Stimulated activated CD4-positive, alpha-beta T cell treated with anti-CD3 and anti-CD28 coated beads, Interleukin-1b, Interleukin-23, amount 100 ng/mL, for 4 hours (primary cell): Measurements from ENCODE around the gene NFATC1.

Experiments
- DNase-seq, 2 donors: peaks; one replicate each; pipeline ENCODE4 v3.0.0-alpha.2; 2020; ENCODE audit warnings: low read depth in 2 of 2

Gene NFATC1

GRCh38 chr18:79537758-79538157, 142.0 kb downstream of the NFATC1 start:
- no peak for DNase-seq

GRCh38 chr18:79538635-79539034, 142.9 kb downstream of the NFATC1 start:
- no peak for DNase-seq

DNA sequence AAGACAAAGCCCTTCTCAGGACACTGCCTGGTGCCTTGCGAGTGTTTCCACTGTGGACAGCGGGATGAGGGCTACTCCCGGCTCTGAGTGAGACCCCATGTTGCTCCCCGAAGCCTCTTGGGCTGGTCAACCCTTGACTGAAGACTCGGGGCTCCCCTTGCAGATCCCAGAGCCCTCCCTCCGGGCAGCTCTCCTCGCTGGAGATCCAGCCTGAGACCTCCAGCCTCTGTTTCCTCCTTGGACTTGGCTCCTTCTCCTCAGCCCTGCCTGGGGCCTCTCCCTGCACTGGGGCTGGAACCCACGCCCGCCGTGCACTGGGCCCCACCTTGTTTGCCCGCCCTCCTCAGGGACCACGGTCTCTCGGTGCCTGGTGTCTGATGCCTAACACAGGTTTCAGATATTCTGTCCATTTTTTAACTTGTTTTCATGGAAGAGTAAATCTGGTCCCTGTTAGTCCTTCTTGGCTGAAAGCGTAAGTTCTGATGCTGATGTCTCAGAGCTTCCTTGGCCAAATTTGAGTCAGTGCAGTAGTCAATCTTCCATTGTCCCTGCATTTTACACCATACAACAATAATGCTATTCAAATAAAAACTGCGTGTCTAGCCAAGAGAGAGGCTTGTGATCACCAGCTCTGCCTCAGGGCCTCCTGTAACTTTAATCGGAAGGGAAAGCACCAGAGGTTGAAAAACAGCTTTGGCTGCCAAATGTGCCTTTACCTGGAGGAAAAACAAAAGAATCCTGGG, 144.6 kb downstream of the NFATC1 start:
- no peak for DNase-seq

- no peak for DNase-seq
Measured at GRCh38 chr18:79540904-79541282, 145.2 kb downstream of the NFATC1 start.

DNA sequence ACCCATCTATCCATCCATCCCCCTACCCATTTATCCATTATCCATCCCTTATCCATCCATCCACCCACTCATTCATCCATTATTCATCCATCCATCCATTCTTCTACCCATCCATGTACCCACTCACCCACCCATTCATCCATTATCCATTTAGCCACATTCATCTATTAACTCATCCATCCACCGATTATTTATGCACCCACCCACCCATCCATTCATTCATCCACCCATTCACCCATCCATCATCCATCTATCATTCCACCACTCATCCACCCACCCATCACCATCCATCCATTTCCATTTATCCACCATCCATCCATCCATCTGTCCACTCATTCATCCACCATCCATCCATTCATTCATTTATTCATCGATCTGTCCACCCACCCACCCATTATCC, 146.5 kb downstream of the NFATC1 start:
- no peak for DNase-seq

DNA sequence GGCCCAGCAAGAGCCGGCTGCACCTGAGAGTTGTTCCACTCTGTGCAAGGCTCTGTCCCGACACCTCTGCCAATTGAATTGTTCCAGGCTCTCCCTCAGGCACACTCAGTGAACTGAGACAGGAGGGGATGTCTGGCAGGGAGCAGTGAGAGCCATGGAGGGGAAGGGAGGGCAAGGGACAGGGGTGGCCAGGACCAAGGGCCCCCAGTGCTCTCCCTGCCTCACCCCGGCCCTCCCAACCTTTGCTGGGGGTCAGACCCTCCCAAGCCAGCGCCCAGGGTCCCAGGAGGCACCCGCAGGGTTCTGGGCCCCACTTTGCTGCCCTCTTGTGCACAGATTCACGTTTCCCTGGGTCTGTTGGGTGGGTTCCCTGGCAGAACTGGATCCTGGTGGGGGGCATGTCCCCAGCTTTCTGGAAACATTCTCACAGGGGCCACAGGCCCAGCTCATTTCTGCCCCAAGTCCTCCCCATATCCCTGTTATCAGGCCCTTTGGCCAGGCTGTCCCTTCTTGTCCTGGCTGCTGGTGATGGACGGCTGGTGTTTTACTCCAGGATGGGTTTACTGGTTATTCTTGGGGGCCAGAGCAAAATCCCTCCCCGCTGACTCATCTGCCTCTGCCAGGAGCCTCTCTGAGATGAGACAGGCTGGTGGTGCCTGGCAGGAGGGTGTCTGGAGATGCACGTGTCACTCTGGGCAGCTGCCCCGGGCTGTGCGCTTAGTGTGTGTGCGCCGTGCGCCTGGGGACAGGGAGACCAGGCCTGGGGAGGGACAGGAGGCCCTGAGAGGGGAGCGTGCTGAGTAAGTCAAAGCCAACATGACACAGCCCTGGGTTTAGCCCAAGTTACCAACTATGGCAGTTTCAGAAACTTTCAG, 147.4 kb downstream of the NFATC1 start:
- no peak for DNase-seq

DNA sequence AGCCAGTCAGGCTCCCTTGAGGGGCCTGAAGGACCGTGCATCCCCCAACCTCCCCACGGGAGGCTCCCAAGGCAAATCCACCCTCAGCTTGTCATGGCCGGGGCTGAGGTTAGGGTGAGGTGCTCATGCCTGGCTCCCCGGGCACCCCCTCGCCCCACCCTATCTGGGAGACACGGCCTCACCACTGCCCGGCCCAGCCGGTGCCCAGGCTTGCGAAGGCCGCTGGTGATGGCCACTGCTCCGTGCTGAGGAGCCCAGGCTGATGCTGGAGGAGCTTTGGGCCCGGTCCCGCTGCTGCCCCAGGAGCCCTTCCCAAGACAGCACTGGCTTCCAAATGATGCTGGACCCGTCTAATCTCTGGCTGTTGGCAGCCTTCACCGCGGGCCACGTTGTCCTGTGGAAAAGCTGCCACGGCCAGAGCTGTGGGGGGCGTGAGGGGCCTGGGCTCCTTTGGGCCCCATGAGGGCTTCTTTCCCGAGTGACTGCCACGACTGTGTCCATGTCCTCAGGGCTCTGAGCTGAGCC, 148.2 kb downstream of the NFATC1 start:
- no peak for DNase-seq

- DNase-seq: no peak
Measured at GRCh38 chr18:79544386-79544963, 148.7 kb downstream of the NFATC1 start.

DNA sequence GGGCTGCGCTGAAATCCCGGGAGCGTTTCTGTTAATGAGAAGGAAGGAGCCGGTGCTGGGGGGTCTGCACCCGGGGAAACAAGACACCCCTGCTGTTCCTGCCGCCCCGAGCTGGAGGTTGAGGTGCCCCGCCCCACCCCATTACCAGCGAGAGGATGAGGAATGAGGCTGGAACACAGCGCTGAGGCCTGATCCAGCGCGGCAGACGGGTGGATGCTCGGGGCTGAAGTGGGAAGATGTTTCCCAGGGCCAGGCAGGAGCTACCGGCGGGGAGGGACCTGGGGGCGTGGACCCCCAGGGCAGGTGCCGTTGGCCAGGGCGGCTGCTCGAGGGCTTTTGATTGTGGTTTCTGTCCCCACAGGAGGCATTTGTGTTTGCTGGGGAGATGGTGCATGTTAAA, 149.5 kb downstream of the NFATC1 start:
- no peak for DNase-seq

DNA sequence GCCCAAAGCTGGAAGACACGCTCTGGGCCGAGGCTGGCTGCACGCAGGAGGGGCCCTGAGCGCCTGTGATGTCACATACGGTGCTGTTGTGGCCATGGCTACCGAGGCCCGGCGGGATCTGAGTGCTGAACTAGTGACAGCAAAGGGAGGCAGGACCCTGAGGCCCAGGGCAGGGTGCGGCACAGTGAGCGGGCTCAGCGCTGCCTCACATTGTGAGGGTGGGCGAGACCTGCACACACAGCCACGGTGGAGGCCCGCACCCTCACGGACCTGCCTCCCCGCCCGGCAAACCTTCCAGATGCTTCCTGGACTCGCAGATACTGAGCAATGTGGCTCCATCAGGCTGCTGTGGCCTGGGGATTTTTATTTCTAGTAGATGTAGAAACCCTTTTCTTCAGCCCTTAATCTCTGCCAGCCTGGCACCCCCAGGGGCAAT, 150.0 kb downstream of the NFATC1 start:
- no peak for DNase-seq

DNA sequence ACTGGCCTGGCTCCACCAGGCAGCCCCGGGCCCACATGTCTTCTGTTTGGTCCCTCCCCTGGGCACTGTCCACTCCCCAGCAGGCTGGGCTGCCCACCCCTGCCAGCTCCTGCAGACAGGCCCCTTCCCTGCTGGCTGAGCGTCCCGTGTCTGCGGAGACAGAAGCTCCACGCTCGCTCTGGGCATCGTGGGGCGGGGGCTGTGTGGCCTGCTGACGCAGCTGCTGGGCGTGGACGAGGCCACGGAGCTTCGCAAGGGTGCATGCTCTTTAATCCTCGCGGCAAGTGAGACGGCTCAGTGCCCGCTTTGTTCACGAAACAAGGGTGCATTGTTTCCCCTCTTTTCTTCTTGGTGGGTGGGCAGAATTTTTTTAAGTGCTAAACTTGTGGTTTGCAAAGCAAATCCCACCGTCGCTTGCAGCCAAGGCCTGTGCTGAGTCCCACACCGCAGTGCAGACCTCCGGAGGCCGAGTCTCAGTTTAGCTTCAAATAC, 151.1 kb downstream of the NFATC1 start:
- no peak for DNase-seq

GRCh38 chr18:79547413-79548076, 151.8 kb downstream of the NFATC1 start:
- no peak for DNase-seq

DNA sequence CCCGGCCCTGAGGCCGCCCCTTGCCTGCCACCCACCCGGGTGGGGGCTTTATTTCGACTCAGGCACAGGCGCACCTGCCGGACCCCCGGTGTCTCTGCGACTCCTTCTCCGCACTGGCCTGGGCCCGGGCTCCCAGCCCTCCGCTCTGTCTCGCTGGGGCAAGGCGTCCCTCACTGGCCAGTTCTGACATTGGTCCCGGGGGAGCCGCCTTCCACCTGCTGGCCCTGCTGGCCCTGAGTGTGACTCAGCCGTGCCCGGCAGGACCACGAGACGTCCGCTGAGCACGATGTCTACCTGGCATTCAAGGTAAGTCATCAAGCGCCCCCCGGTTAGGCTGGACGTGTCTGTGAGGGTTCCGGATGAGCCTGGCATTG, 152.3 kb downstream of the NFATC1 start:
- DNase-seq: no peak

DNA sequence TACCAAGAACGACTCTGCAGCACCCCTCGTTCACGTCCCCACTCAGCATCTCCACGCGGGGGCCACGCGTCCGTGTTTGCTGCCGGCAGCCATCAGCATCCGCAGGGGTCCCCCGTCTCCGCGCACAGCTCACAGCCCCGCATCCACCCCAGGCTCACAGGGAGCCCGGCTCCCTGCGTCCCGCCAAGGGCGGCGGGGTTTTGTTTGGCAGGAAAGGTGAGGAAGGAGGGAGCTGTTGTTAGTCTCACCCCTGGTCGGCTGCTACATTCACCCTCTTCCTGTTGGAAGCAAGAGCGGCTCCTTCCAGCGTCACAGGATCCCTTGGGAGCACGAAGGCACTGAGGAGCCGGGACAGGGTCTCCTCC, 152.9 kb downstream of the NFATC1 start:
- DNase-seq: no peak

DNA sequence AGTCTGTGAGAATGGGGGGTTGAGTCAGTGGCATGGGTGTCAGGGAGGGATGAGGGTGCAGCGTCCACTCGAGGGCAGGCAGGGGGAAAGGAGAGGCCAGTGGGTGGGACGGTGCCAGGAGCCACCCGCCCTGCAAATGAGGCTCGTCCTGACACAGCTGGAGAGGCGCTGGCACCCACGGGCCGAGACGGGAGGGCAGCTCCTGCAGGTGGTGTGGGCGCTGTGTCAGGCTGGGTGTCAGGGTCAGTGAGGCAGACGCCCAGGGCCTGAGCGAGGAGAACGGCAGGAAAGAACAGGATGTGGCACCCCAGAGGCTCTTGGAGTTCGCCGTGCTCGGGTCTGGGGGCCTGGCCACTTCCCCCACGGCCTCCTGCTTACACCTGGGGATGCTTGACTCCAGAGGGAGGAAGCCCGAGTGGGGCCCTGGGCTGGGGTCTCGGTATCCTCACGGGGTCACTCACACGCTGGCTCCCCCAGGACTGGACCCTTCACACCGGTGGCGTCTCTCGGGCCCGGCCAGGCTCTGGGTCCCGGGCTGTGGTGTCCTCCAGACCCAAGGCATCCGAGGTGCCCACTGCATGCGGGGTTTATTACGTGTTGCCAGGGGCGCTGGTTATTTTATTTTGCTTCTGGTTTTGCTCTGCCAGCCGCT, 153.4 kb downstream of the NFATC1 start:
- DNase-seq: no peak

GRCh38 chr18:79549638-79550000, 153.9 kb downstream of the NFATC1 start:
- no peak for DNase-seq

DNA sequence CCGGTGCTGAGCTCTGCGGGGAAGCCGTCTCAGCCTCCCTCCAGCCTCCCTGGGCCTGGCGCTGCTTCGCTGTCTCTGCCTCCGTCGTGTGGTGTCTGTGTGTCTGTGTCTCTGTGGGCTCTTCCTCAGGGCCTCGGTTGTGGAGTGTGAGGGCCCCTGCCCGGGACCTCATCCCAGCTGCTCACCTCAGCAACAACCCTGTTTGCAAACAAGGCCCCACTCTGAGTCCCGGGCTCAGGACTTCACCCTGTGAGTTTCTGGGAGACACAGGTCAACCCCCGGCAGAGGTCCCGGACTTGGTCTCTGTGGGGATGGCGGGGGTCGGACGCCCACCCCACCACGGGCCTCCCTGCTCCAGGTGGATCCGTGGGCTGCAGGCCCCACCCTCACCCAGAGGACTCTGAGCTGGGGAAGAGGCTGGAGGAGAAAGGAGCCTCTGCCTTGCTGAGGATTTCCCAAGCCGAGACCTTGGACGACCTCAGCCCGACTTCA, 156.5 kb downstream of the NFATC1 start:
- DNase-seq: no peak

DNA sequence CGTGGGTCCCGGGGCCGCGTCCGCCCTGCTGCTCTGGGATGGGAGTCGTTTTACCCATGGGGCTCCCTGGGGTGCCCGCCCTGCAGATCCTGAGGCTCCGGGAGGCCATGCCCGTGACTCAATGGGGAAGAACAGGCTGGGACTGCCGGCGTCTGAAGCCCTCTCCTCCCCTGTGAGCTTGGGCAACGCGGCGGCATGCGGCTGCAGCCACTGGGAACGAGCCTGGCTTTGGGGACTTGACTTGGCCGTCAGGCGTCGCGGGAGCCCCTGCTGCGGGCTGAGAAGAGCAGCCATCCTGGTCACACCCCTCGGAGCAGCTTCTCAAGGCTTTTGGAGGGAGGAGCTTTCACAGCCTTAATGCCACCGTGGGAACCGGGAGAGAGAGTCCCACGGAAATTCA, 157.0 kb downstream of the NFATC1 start:
- no peak for DNase-seq

DNA sequence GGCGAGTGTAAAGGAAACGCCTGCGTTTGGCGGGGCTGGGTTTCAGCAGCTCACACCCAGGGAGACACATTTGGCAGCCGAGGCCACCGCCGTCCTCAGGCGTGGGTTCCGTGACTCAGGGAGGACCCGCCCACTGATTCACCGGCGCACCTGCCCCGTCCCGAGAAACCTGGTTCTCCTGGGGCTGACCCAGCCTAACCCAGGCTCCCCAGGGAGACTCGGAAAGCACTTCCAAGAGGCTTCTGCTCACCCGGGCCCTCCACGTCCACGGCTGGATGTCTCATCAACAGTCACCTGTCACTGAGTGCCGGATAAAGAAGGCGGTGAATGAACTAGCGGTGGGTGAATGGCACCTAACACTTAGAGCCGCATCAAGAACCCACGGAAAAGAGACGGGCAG, 157.4 kb downstream of the NFATC1 start:
- no peak for DNase-seq

GRCh38 chr18:79553696-79554095, 158.0 kb downstream of the NFATC1 start:
- DNase-seq: no peak

DNA sequence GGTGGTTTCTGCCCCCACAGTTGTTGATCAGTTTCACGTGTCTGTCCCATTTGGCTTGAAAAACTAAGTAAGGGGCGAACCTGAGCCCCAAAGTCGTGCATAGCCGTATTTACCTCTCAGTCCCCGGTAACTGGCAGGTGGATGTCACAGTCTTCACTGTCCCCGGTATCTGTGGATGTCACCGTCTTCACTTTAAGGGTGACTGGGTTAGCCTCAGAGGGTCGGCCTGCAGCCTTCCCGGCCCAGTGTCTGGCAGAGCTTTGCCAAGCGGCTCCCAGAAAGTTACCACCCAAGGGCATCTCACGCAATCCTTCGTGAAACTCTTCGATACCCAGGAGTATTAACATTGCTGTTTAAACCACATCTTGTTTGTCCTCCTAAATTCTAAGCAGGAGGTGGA, 158.6 kb downstream of the NFATC1 start:
- DNase-seq: no peak
